Sigmoid colon (tissue), 7 donors: ENCODE data around the gene WT1. TPM values are rescaled to one million over a fixed set of nuclear protein-coding genes. Genes with fewer than 3 reads are reported as not detected.

Experiments used
- DNase-seq: peaks from one replicate; pipeline ENCODE4 v3.0.0-alpha.2; 2019
- H3K27ac ChIP-seq, 4 donors: fragments of 200-600 bp; sonication (generic); one replicate each; pipeline ENCODE4 v1.5.1; 2016 to 2019; ENCODE audit warnings: mild to moderate bottlenecking in 1 of 4
- H3K27me3 ChIP-seq, 3 donors: fragments of 200-600 bp; sonication (generic); one replicate each; pipeline ENCODE4 v1.5.1; 2019; ENCODE audit warnings: mild to moderate bottlenecking in 1 of 3
- H3K36me3 ChIP-seq, 4 donors: fragments of 200-600 bp; sonication (generic); one replicate each; pipeline ENCODE4 v1.5.1; 2016 to 2019
- H3K4me1 ChIP-seq, 4 donors: fragments of 200-600 bp; sonication (generic); one replicate each; pipeline ENCODE4 v1.5.1; 2017 to 2019
- H3K4me3 ChIP-seq, 4 donors: fragments of 200-600 bp; sonication (generic); one replicate each; pipeline ENCODE4 v1.5.1; 2017 to 2019; ENCODE audit warnings: mild to moderate bottlenecking in 2 of 4, moderate library complexity in 1 of 4
- H3K9me3 ChIP-seq, 4 donors: fragments of 200-600 bp in 3 of 4; sonication (generic) in 3 of 4; one replicate each; pipeline versions ENCODE4 v1.5.1 to v1.6.1; 2013 to 2019
- CTCF ChIP-seq, 4 experiments: fragments of 450-650 bp in 3 of 4; fragments of 200-600 bp in 1 of 4; IDR thresholded peaks; one replicate each; pipeline ENCODE4 v1.5.1; 2016 to 2019; ENCODE audit warnings: antibody characterized with exemption in 4 of 4, mild to moderate bottlenecking in 3 of 4, moderate library complexity in 2 of 4
- EP300 ChIP-seq, 4 donors: sonication (generic); formaldehyde crosslinking; IDR thresholded peaks; one replicate each; pipeline ENCODE4 v1.6.1; 2017; ENCODE audit warnings: antibody characterized with exemption in 4 of 4
- POLR2A ChIP-seq, 2 donors: fragments of 450-650 bp; IDR thresholded peaks; one replicate each; pipeline ENCODE4 v1.6.1; 2016; ENCODE audit warnings: antibody characterized with exemption in 2 of 2, mild to moderate bottlenecking in 2 of 2, moderate library complexity in 2 of 2
- POLR2AphosphoS5 ChIP-seq, 4 donors: sonication (generic); formaldehyde crosslinking; IDR thresholded peaks; one replicate each; pipeline ENCODE4 v1.6.1; 2017; ENCODE audit warnings: antibody characterized with exemption in 4 of 4
- WGBS, 2 donors: extraction: QIAGEN DNeasy Blood & Tissue Kit; methylation state at CpG; one replicate each; pipeline ENCODE4 v1.1.7; 2013; 5-methylcytosine and 5-hydroxymethylcytosine counted together
- intact Hi-C: fragments of 100-400 bp; cut with DNase I; formaldehyde crosslinking; loops from one replicate; pipeline ENCODE4 v1.15.1; 2023
- polyA plus RNA-seq, 3 donors: library from polyadenylated mRNA; stranded (reverse); fragments of 200-250 nt; gene quantifications; one replicate each; pipeline ENCODE4 v1.2.3, GENCODE V29; 2013
- total RNA-seq, 4 donors: library from RNA; depleted of rRNA; stranded (reverse); fragments of >200 nt; gene quantifications; one replicate each; pipeline ENCODE4 v1.1.0, GENCODE V29; 2016
- donor health status: healthy with polysubstance abuse.
- donor health status: Bipolar disorder and iron deficiency.
- donor health status: healthy.

WT1 gene
- total and polyA plus RNA-seq, 7 donors: 0.04 to 1.8 (median 1.3) TPM; not detected in 1

GRCh38 chr11:32420139-32420538 is 15.2 kb downstream of the WT1 start:
- no peaks in the 10 kb centered on the region for H3K4me1 ChIP-seq
- H3K9me3 ChIP-seq: no peaks in the 10 kb centered on the region
- H3K27me3 ChIP-seq: peaks cover 0 to 42% (median 7%) of the 10 kb centered on the region in 3 donors
- no peaks in the 10 kb centered on the region for H3K36me3 ChIP-seq
- DNase-seq: no peak
- H3K4me3 ChIP-seq: no peak overlapping the region
- no peak overlapping the region for H3K27ac ChIP-seq
- TF ChIP-seq CTCF (IDR thresholded peaks at IDR 0.05) (no peak), POLR2AphosphoS5 (IDR thresholded peaks at IDR 0.05) (no peak), POLR2A (IDR thresholded peaks at IDR 0.05) (no peak), EP300 (IDR thresholded peaks at IDR 0.05) (no peak)
- intact Hi-C loops: no loop called here

- Histone ChIP-seq H3K27ac (no peak overlapping the region), H3K27me3 (peaks cover 0 to 34% (median 7%) of the 10 kb centered on the region in 3 donors), H3K4me1 (no peaks in the 10 kb centered on the region), H3K36me3 (no peaks in the 10 kb centered on the region), H3K9me3 (no peaks in the 10 kb centered on the region), H3K4me3 (no peak overlapping the region)
- no peak for DNase-seq
- intact Hi-C loops: no loop called here
- TF ChIP-seq POLR2AphosphoS5 (IDR thresholded peaks at IDR 0.05) (no peak), POLR2A (IDR thresholded peaks at IDR 0.05) (no peak), CTCF (IDR thresholded peaks at IDR 0.05) (no peak)
- WGBS, 2 donors: 47 to 63% methylated on average over 5 of the region's 5 CpGs
These were observed 16.5 kb downstream of the WT1 start for GRCh38 chr11:32418836-32419235.

- no peak overlapping the region for H3K27ac ChIP-seq
- WGBS, 2 donors: 86 to 89% methylated on average over 3 of the region's 3 CpGs
- no peaks in the 10 kb centered on the region for H3K36me3 ChIP-seq
- TF ChIP-seq POLR2AphosphoS5 (IDR thresholded peaks at IDR 0.05) (no peak), CTCF (IDR thresholded peaks at IDR 0.05) (no peak), POLR2A (IDR thresholded peaks at IDR 0.05) (no peak)
- H3K4me1 ChIP-seq: no peaks in the 10 kb centered on the region
- peaks cover 0 to 29% (median 7%) of the 10 kb centered on the region in 3 donors for H3K27me3 ChIP-seq
- no peak overlapping the region for H3K4me3 ChIP-seq
- no peak for DNase-seq
- H3K9me3 ChIP-seq: no peaks in the 10 kb centered on the region
- intact Hi-C loops: no loop called here
These were observed 17.5 kb downstream of the WT1 start for GRCh38 chr11:32417806-32418205.

GRCh38 chr11:32416301-32416700 is 19.0 kb downstream of the WT1 start:
- Histone ChIP-seq H3K27me3 (peaks cover 0 to 29% (median 7%) of the 10 kb centered on the region in 3 donors), H3K27ac (no peak overlapping the region), H3K4me3 (no peak overlapping the region), H3K9me3 (no peaks in the 10 kb centered on the region), H3K4me1 (no peaks in the 10 kb centered on the region), H3K36me3 (no peaks in the 10 kb centered on the region)
- intact Hi-C loops: no loop called here
- WGBS, 2 donors: 87 to 88% methylated on average over 4 of the region's 4 CpGs
- TF ChIP-seq CTCF (IDR thresholded peaks at IDR 0.05): no peak
- TF ChIP-seq POLR2AphosphoS5 (IDR thresholded peaks at IDR 0.05): no peak
- no peak for TF ChIP-seq EP300 (IDR thresholded peaks at IDR 0.05)
- TF ChIP-seq POLR2A (IDR thresholded peaks at IDR 0.05): no peak
- no peak for DNase-seq

GRCh38 chr11:32414925-32415324 is 20.4 kb downstream of the WT1 start:
- Histone ChIP-seq H3K4me1 (no peaks in the 10 kb centered on the region), H3K36me3 (no peaks in the 10 kb centered on the region), H3K4me3 (no peak overlapping the region), H3K27me3 (peaks cover 0 to 18% (median 7%) of the 10 kb centered on the region in 3 donors), H3K27ac (no peak overlapping the region), H3K9me3 (no peaks in the 10 kb centered on the region)
- no peak for TF ChIP-seq EP300 (IDR thresholded peaks at IDR 0.05)
- no peak for TF ChIP-seq POLR2A (IDR thresholded peaks at IDR 0.05)
- no peak for TF ChIP-seq POLR2AphosphoS5 (IDR thresholded peaks at IDR 0.05)
- no peak for TF ChIP-seq CTCF (IDR thresholded peaks at IDR 0.05)
- no peak for DNase-seq
- intact Hi-C loops: no loop called here
- WGBS, 2 donors: 70 to 87% methylated on average over 2 of the region's 2 CpGs
